ENCODE results near the gene WDCP.

DNA sequence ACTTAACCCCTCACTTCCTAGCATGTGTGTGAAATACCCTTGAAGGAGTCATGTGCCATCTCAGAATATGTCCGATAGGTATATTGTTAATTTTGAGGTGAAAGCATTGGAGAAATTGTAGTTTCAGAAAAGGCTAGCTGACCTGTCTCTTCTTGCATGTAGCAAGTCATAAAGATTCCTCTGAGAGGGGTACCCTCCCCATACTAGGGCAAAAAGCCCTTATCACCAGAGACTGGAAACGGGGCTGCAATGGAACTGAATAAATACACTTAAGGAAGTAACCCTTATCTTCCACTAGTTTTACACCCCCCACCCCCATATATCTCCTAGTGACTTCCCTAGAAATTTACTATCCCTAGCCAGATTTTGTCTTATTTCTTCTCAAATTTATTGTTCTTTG, 30.7 kb upstream of the WDCP start:
- TF ChIP-seq, protein P1, sequence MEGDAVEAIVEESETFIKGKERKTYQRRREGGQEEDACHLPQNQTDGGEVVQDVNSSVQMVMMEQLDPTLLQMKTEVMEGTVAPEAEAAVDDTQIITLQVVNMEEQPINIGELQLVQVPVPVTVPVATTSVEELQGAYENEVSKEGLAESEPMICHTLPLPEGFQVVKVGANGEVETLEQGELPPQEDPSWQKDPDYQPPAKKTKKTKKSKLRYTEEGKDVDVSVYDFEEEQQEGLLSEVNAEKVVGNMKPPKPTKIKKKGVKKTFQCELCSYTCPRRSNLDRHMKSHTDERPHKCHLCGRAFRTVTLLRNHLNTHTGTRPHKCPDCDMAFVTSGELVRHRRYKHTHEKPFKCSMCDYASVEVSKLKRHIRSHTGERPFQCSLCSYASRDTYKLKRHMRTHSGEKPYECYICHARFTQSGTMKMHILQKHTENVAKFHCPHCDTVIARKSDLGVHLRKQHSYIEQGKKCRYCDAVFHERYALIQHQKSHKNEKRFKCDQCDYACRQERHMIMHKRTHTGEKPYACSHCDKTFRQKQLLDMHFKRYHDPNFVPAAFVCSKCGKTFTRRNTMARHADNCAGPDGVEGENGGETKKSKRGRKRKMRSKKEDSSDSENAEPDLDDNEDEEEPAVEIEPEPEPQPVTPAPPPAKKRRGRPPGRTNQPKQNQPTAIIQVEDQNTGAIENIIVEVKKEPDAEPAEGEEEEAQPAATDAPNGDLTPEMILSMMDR (IDR thresholded peaks at IDR 0.05): no peak
- no peak for TF ChIP-seq POLR2A (IDR thresholded peaks at IDR 0.05)
